Urinary bladder (tissue), 4 donors: ENCODE measurements around the gene PAK6. TPM values are rescaled to one million over a fixed set of nuclear protein-coding genes. Genes with fewer than 3 reads are reported as not detected.

Experiments
- DNase-seq: peaks from one replicate; pipeline ENCODE4 v3.0.0-alpha.2; 2015; ENCODE audit errors: extremely low spot score
- H3K27ac ChIP-seq: one replicate; pipeline ENCODE4 v1.5.1; 2013; ENCODE audit warnings: low read depth, mild to moderate bottlenecking, moderate library complexity
- H3K36me3 ChIP-seq: one replicate; pipeline ENCODE4 v1.6.1; 2013; ENCODE audit warnings: mild to moderate bottlenecking, moderate library complexity; ENCODE audit not compliant: insufficient read depth
- H3K4me1 ChIP-seq: one replicate; pipeline ENCODE4 v1.6.1; 2013; ENCODE audit warnings: mild to moderate bottlenecking, moderate library complexity; ENCODE audit not compliant: insufficient read depth
- H3K4me3 ChIP-seq: one replicate; pipeline ENCODE4 v1.5.1; 2013; ENCODE audit warnings: low read depth, low read length
- WGBS: extraction: QIAGEN DNeasy Blood & Tissue Kit; methylation state at CpG from one replicate; pipeline ENCODE4 v1.1.7; 2013; 5-methylcytosine and 5-hydroxymethylcytosine counted together
- polyA plus RNA-seq: library from polyadenylated mRNA; stranded (reverse); fragments of 200-250 nt; gene quantifications from one replicate; pipeline ENCODE4 v1.2.3, GENCODE V29; 2013
- total RNA-seq: library from RNA; depleted of rRNA; stranded (reverse); fragments of >200 nt; gene quantifications from one replicate; pipeline ENCODE4 v1.2.3, GENCODE V29; 2014
- donor health status: healthy with polysubstance abuse.
- donor health status: healthy.

The PAK6 gene
- 2.0 TPM for total RNA-seq
- polyA plus RNA-seq: 2.0 TPM

- peak within 1 kb of the TSS; percentile 38 for H3K27ac ChIP-seq
- no peaks in the 10 kb centered on the region for H3K4me1 ChIP-seq
- no peaks in the 10 kb centered on the region for H3K36me3 ChIP-seq
- no peak for DNase-seq
- peak within 1 kb of the TSS; percentile 23 for H3K4me3 ChIP-seq
- 5% methylated on average over 39 of the region's 39 CpGs for WGBS
These were observed at the start of gene PAK6 for GRCh38 chr15:40238532-40239403. TSS of gene PAK6 (plus strand) at chr15:40239063. CDS start at chr15:40264786, 25,723 bp downstream.

- Histone ChIP-seq H3K4me3 (no peak overlapping the region), H3K4me1 (no peaks in the 10 kb centered on the region), H3K36me3 (no peaks in the 10 kb centered on the region), H3K27ac (no peak overlapping the region)
- no peak for DNase-seq
- WGBS: 92% methylated on average over 6 of the region's 6 CpGs
These were observed 48.3 kb upstream of the PAK6 start for GRCh38 chr15:40190591-40190990.

DNA sequence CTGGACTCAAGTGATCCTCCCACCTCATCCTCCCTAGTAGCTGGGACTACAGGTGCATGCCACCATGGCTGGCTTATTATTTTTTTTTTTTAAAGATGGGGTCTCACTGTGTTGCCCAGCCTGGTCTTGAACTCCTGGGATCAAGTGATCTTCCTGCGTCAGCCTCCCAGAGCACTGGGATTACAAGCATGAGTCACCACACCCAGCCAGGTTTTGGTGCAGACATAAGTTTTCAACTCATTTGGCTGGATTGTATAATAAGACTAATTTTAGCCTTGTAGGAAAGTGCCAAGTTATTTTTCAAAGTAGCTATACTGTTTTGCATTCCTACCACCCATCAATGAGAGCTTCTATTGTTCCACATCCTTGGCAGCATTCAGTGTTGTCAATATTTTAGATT, 45.9 kb upstream of the PAK6 start:
- H3K27ac ChIP-seq: no peak overlapping the region
- no peaks in the 10 kb centered on the region for H3K4me1 ChIP-seq
- no peak overlapping the region for H3K4me3 ChIP-seq
- WGBS: 66% methylated on average over 1 of the region's 1 CpG
- H3K36me3 ChIP-seq: no peaks in the 10 kb centered on the region
- DNase-seq: no peak

DNA sequence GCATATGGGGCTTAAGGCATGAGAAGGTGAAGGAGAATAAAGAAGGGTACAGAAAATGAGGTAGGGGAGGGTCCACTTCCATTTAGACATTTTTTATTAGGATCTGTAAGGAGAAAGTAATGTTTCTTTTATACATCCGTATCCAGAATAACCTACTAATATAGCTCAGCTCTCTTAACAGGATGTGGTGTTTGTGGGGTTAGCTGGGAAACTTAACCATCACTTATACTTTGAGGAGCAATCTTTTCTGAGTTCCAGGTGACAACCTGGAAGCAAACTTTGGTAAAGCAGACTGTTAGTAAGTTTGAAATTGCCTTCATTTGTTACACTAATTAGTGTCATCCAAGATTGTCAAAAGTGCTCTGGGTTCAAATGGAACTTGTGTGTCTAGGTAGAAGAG, 41.4 kb upstream of the PAK6 start:
- no peak overlapping the region for H3K27ac ChIP-seq
- DNase-seq: no peak
- no peaks in the 10 kb centered on the region for H3K36me3 ChIP-seq
- WGBS: 90% methylated on average over 1 of the region's 1 CpG
- H3K4me3 ChIP-seq: no peak overlapping the region
- H3K4me1 ChIP-seq: no peaks in the 10 kb centered on the region

GRCh38 chr15:40198355-40199085, 40.3 kb upstream of the PAK6 start:
- Histone ChIP-seq H3K27ac (no peak overlapping the region), H3K4me3 (no peak overlapping the region), H3K4me1 (no peaks in the 10 kb centered on the region), H3K36me3 (no peaks in the 10 kb centered on the region)
- 92% methylated on average over 1 of the region's 1 CpG for WGBS
- DNase-seq: no peak

- no peak overlapping the region for H3K27ac ChIP-seq
- 92% methylated on average over 1 of the region's 1 CpG for WGBS
- no peak for DNase-seq
These were observed 34.8 kb upstream of the PAK6 start for GRCh38 chr15:40204100-40204499.

DNA sequence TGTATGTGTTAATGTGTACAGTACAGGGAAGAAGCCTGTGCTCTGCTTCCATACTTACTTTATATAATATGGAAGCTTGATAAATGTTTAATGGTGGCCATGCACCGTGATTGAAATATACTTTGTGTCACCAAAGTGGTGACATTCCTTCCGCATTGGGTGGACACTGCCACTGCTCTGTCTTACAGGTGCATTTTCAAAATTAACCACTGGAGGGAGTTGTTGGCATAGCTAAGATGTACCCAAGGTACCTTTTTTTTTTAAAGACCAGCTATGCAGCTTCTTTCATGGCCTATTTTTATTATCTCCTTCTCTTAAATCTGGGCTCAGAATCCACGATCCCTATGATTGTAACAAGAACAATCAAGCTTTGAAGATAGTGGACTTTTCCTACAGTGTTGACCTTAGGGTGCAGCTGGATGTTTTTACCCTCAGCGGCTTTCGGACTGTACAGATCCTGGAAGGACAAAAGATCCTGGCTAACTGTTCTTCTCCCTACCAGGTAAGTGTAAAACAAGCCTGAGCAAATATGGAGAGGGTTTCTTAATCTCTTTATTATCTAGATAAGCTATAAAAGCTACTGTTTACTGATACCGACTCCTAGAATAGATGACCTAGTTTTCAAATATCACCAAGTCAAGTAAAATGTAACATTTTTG, 21.6 kb upstream of the PAK6 start:
- DNase-seq: peak; percentile 59

More at GRCh38 chr15:40204100-40204499, 34.8 kb upstream of the PAK6 start:
- H3K4me3 ChIP-seq: no peak overlapping the region
- H3K4me1 ChIP-seq: no peaks in the 10 kb centered on the region
- H3K36me3 ChIP-seq: no peaks in the 10 kb centered on the region

DNA sequence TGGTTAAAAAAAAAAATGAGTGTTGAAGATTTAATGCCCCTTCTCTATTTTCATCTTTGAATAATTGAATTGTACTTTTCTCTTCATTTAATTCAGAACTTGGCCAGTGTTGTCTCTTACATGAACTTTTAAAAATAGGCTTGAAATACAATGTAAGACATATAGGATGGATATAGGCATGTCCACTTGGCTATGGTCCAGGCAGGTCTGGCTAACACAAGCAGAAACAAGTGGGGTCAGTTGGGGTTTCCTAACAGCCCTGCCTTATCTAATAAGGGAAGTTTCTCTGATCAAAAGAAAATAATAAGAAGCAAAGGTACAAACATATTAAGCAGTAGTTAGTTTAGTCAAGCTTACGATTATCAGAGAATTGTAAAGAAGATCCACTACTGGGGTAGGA, 19.1 kb upstream of the PAK6 start:
- Histone ChIP-seq H3K27ac (no peak overlapping the region), H3K4me1 (no peaks in the 10 kb centered on the region), H3K4me3 (no peak overlapping the region), H3K36me3 (no peaks in the 10 kb centered on the region)
- DNase-seq: no peak
- 89% methylated on average over 1 of the region's 1 CpG for WGBS

More for the DNA sequence above, 21.6 kb upstream of the PAK6 start:
- no peaks in the 10 kb centered on the region for H3K4me1 ChIP-seq
- H3K36me3 ChIP-seq: no peaks in the 10 kb centered on the region
- 44% methylated on average over 6 of the region's 6 CpGs for WGBS
- no peak overlapping the region for H3K27ac ChIP-seq
- H3K4me3 ChIP-seq: no peak overlapping the region

GRCh38 chr15:40222131-40222530, 16.7 kb upstream of the PAK6 start:
- no peak for DNase-seq
- Histone ChIP-seq H3K4me1 (no peaks in the 10 kb centered on the region), H3K27ac (no peak overlapping the region), H3K4me3 (no peak overlapping the region), H3K36me3 (no peaks in the 10 kb centered on the region)
- 93% methylated on average over 6 of the region's 6 CpGs for WGBS

GRCh38 chr15:40226736-40227135, 12.1 kb upstream of the PAK6 start:
- Histone ChIP-seq H3K4me3 (no peak overlapping the region), H3K4me1 (no peaks in the 10 kb centered on the region), H3K27ac (no peak overlapping the region), H3K36me3 (no peaks in the 10 kb centered on the region)
- DNase-seq: no peak

GRCh38 chr15:40229316-40229715, 9.5 kb upstream of the PAK6 start:
- H3K36me3 ChIP-seq: no peaks in the 10 kb centered on the region
- H3K4me3 ChIP-seq: no peak overlapping the region
- WGBS: 96% methylated on average over 5 of the region's 5 CpGs
- no peaks in the 10 kb centered on the region for H3K4me1 ChIP-seq
- DNase-seq: no peak
- H3K27ac ChIP-seq: no peak overlapping the region

DNA sequence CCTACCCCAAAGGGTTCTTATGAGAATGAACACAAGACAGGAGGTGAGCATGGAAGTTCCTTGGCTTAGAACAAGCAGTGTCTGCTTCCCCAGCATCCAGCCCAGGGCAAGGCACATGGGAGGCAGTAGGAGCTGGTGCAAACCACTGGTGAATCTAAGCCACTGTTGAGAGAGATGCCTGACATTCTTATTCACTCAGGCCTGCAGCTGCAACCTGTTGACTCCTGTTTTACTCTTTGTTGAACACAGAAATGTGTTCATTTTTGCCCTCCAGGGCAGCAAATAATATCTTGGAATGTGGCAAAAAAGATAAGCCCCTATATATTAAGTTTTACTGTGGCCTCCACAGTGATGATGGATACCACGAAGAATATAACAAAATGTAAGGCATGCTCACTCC, 8.9 kb upstream of the PAK6 start:
- Histone ChIP-seq H3K27ac (no peak overlapping the region), H3K4me3 (no peak overlapping the region), H3K4me1 (no peaks in the 10 kb centered on the region), H3K36me3 (no peaks in the 10 kb centered on the region)
- no peak for DNase-seq
- 88% methylated on average over 1 of the region's 1 CpG for WGBS

DNA sequence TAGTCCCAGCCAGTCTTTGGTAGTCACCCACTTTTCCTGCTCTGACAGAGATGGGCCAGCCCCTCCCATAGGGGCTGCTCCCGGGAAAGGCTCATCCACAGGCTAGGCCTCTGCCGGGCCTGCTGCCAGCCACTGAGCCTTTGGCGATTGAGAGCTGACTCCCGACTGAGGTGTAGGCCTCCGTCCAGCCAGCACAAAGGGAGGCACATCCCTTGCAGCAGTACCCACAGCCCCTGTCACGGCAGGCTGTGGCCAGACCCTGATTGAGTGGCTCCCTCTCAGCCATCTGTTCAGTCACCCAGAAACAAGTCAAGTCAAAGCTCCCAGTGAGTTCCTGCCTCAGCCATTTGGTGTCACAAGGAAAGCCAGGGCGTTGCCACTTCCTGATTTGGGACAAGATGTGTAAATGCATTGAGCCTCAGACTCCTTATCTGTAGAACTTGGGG, 6.2 kb upstream of the PAK6 start:
- 36% methylated on average over 7 of the region's 7 CpGs for WGBS
- H3K36me3 ChIP-seq: no peaks in the 10 kb centered on the region

More for the DNA sequence above, 6.2 kb upstream of the PAK6 start:
- no peak for DNase-seq
- H3K4me3 ChIP-seq: no peak overlapping the region
- no peaks in the 10 kb centered on the region for H3K4me1 ChIP-seq
- H3K27ac ChIP-seq: no peak overlapping the region
